ENCODE data around the gene DDX46.
"Not testable (repeated sequence)": the region's sequence is repeated elsewhere in the genome, so short reads cannot be mapped to it uniquely, and the experiment has no call there.

Gene DDX46

DNA sequence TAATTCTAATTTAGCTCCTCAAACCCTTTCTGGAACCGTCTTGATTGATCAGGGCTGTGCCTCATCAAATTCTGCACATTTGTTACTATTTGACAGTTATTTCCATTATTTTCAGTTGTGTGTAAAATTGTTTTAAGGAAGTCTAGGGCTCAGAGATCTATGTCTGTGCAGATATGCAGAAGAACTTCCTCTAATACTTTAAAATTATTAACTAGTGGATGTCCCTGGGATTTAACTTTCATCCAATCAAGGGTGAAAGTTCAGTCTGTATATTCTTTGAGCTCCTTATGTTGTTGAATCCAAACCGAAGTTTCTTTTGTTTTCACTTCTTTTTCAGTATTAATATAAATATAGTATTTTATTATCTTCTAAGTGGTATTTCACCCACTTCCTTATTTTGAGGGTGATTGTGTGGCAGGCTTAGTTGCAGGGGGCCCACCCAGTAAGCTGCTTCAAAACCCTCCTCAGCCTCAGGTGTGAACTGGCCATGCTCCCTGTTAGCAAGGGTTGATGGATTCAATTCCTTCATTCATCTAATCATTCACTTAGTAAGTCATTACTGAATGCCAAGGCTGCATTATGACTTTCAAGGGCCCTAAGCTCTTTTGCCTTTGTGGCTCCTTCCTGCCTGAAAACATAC lies 22.3 kb upstream of the DDX46 start:
- no peak for DNase-seq (ENCODE audit: extremely low read depth, low read depth)
- TF ChIP-seq, protein P1, sequence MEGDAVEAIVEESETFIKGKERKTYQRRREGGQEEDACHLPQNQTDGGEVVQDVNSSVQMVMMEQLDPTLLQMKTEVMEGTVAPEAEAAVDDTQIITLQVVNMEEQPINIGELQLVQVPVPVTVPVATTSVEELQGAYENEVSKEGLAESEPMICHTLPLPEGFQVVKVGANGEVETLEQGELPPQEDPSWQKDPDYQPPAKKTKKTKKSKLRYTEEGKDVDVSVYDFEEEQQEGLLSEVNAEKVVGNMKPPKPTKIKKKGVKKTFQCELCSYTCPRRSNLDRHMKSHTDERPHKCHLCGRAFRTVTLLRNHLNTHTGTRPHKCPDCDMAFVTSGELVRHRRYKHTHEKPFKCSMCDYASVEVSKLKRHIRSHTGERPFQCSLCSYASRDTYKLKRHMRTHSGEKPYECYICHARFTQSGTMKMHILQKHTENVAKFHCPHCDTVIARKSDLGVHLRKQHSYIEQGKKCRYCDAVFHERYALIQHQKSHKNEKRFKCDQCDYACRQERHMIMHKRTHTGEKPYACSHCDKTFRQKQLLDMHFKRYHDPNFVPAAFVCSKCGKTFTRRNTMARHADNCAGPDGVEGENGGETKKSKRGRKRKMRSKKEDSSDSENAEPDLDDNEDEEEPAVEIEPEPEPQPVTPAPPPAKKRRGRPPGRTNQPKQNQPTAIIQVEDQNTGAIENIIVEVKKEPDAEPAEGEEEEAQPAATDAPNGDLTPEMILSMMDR (IDR thresholded peaks at IDR 0.05; ENCODE audit: low read depth, low read length), result no peak

DNA sequence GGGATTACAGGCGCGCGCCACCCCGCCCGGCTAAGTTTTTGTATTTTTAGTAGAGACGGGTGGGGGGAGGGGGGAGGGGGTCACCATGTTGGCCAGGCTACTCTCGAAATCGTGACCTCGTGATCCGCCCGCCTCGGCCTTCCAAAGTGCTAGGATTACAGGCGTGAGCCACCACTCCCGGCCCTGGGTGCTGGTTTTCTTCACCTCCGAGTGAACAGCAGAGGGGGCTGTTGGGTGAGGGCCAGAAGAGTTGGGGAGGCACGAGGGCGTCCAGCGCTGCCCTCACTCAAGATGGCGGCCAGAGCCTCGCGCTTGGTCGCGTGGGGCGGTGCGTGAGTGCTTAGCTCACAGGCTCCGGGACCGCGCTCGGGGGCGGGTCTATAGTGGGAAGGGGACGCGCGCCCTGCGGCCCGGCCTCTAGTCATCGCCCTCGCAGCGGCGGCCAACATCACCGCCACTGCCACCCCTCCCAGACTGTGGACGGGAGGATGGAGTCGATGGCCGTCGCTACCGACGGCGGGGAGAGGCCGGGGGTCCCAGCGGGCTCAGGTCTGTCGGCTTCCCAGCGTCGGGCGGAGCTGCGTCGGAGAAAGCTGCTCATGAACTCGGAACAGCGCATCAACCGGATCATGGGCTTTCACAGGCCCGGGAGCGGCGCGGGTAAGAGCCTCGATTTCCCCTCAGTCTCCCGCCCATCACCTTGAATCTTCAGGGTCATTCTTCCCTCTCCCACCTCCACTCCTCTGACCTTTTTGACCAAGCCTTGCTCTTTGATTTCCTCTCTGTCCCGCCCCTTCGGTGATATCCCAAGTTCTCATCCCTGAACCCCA lies 20.2 kb upstream of the DDX46 start, which contains the start of gene CAMLG:
TSS of gene CAMLG (plus strand) at position 416 of the 830 bp plus-strand sequence. CDS start at position 489, 73 bp downstream.
- peak; percentile 94 for DNase-seq (ENCODE audit: extremely low read depth, low read depth)
- TF ChIP-seq, protein P1 (IDR thresholded peaks at IDR 0.05; ENCODE audit: low read depth, low read length), result peak; percentile 45

DNA sequence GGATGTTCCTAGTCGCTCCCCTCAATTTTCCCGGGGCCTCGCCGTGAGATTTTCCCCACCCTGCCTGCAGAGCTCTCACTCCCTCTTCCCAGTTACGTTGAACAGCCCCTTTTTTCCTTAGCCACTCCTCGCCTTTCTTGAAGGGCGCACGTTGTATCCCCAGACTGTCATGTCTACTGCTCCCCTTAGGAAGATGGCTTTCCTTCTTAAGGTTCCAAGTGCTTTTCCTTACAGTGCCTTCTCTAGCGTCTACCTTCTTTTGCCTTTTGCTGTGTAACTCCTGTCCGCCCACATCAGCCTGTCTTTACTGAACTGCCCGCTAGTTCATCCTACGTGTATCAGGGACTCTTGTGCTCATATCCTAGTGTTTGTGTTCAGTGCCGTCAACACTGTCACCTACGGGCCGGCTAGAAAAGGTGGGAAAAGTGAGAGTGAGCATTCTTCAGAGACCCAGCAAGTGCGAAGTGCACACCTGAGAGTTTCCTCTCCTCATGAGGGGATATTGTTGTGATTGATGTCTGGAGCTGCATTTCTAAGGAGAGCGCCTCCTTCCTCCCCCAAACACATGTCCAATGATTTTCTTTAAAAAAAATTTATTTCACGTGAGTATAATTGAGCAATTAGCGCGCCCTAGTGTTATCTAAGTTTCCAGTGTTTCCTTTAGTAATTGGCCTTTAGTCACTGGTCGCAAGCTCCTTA lies 19.5 kb upstream of the DDX46 start:
- no peak for DNase-seq (ENCODE audit: extremely low read depth, low read depth)
- TF ChIP-seq, protein P1 (IDR thresholded peaks at IDR 0.05; ENCODE audit: low read depth, low read length), result no peak; the same call in none of the 2 replicates

DNA sequence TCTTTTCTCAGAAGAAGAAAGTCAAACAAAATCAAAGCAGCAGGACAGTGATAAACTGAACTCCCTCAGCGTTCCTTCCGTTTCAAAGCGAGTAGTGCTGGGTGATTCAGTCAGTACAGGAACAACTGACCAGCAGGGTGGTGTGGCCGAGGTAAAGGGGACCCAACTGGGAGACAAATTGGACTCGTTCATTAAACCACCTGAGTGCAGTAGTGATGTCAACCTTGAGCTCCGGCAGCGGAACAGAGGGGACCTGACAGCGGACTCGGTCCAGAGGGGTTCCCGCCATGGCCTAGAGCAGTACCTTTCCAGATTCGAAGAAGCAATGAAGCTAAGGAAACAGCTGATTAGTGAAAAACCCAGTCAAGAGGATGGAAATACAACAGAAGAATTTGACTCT lies 17.5 kb upstream of the DDX46 start:
- DNase-seq (ENCODE audit: extremely low read depth, low read depth), result no peak
- TF ChIP-seq, protein P1 (IDR thresholded peaks at IDR 0.05; ENCODE audit: low read depth, low read length), result no peak

DNA sequence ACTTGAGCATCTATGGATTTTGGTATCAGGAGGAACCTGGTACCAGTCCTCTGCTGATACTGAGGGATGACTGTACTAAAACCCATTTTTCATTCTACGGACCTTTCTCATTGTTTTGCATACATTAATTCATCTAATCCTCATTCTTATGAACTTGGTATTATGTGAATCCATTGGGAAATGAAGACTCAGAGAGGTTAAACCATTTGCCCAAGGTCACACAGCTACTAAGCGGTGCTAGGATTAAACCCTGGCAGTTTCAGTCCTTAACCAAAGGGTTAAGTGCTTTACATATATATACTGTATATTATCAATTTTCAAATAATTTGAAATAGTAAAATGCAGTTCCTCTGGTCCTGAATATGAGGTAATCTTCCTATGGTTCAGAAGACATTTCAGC lies 16.4 kb upstream of the DDX46 start:
- TF ChIP-seq, protein P1 (IDR thresholded peaks at IDR 0.05; ENCODE audit: low read depth, low read length), result no peak
- DNase-seq (ENCODE audit: extremely low read depth, low read depth), result no peak

DNA sequence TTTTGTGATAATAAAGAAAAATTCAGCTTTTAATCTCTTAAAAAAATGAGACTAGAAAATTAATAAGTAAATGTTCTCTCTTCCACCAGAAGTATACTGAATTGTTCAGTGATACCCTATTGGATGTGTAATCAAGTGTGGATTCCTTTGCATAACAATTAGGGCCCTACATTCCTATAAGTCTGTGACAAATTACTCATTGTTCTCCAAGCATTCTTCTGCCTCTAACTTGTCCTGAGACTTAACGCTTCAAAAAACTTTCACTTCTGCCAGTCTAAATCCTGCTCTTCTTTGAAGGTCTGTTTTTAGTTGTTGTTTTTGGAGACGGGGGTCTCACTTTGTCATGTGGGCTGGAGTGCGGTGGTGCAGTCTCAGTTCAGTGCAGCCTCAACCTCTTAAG lies 9.2 kb upstream of the DDX46 start:
- TF ChIP-seq, protein P1 (IDR thresholded peaks at IDR 0.05; ENCODE audit: low read depth, low read length), result no peak

DNA sequence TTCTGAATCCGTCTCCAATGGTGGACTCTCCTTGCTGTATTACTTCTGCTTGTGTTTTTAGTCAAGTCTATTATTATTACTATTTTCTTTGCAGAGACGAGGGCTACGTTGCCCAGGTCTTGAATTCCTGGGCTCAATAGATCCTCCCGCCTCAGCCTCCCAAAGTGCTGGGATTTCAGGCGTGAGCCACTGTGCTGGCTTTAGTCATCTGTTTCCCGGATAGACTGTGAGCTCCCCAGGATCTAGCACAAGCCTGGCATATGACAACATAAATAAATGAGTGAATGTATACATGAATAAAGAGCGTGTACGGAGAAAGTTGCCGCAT lies 439 bp upstream of the DDX46 start:
- DNase-seq (ENCODE audit: extremely low read depth, low read depth), result no peak
- TF ChIP-seq, protein P1 (IDR thresholded peaks at IDR 0.05; ENCODE audit: low read depth, low read length), result no peak

More for the DNA sequence above, 9.2 kb upstream of the DDX46 start:
- DNase-seq (ENCODE audit: extremely low read depth, low read depth), result no peak

DNA sequence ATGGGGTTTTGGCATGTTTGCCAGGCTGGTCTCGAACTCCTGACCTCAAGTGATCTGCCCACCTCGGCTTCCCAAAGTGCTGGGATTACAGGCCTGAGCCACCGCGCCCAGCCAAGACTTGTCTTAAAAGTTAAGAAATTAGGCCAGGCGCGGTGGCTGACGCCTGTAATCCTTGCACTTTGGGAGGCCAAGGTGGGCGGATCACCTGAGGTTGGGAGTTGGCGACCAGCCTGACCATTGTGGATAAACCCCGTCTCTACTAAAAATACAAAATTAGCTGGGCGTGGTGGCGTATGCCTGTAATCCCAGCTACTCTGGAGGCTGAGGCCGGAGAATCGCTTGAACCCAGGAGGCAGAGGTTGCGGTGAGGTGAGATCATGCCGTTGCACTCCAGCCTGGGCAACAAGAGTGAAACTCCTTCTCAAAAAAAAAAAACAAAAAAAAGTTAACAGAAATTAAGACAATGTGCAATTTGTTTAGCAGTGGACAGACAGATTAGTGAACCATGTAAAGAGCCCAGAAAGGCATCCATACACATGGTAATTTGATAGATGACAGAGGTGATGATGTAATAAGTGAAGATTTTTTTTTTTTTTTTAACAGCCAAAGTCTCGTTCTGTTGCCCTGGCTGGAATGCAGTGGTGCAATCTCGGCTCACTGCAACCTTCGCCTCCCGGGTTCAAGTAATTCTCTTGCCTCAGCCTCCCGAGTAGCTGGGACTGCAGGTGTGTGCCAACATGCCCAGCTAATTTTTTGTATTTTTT lies 9.1 kb downstream of the DDX46 start:
- not testable (repeated sequence) for DNase-seq (ENCODE audit: extremely low read depth, low read depth)
